ENCODE data around the gene PSG2. TPM values are rescaled to one million over a fixed set of nuclear protein-coding genes. Genes with fewer than 3 reads are reported as not detected.
"Not testable (repeated sequence)": the region's sequence is repeated elsewhere in the genome, so short reads cannot be mapped to it uniquely, and the experiment has no call there.

The PSG2 gene
- total RNA-seq, 1 donor from 2014 or later: not detected

- no peaks in the 10 kb centered on the region for H3K9me3 ChIP-seq (ENCODE audit: low read depth)
- no peak for DNase-seq (ENCODE audit: low spot score)
- TF ChIP-seq EZH2phosphoT487 (IDR thresholded peaks at IDR 0.05) (no peak), CTCF (IDR thresholded peaks at IDR 0.05) (no peak), EZH2 (IDR thresholded peaks at IDR 0.05) (no peak)
- H3K4me3 ChIP-seq: no peak overlapping the region
- H3K79me2 ChIP-seq (ENCODE audit: low read depth): no peaks in the 10 kb centered on the region
- H3K4me1 ChIP-seq: no peaks in the 10 kb centered on the region
- H3K4me2 ChIP-seq: no peak overlapping the region
- H3K27ac ChIP-seq: no peak overlapping the region
- Mint-ChIP-seq H3K4me3 (no peak overlapping the region), H3K27me3 (ENCODE audit: insufficient read depth, low read depth) (peaks cover 2% of the 10 kb centered on the region), H3K4me1 (no peaks in the 10 kb centered on the region), H3K36me3 (no peaks in the 10 kb centered on the region), H3K27ac (no peak overlapping the region), H3K9me3 (peaks cover 47% of the 10 kb centered on the region)
- H3K27me3 ChIP-seq: no peaks in the 10 kb centered on the region
- H3K9ac ChIP-seq: no peak overlapping the region
- H3K36me3 ChIP-seq: no peaks in the 10 kb centered on the region
- no peak overlapping the region for H2AFZ ChIP-seq (replicated peaks)
- H3F3A ChIP-seq (ENCODE audit: low read depth): no peaks in the 10 kb centered on the region
- no peaks in the 10 kb centered on the region for H4K20me1 ChIP-seq (ENCODE audit: low read depth)
Measured at GRCh38 chr19:43078311-43078710, 4.2 kb downstream of the PSG2 start.

- H3K4me2 ChIP-seq; H3K27me3 ChIP-seq; H3K36me3 Mint-ChIP-seq; H3K4me3 Mint-ChIP-seq; H3K27ac Mint-ChIP-seq; H3K36me3 ChIP-seq; H3K4me3 ChIP-seq; H3K4me1 ChIP-seq; H3K27me3 Mint-ChIP-seq (ENCODE audit: insufficient read depth, low read depth); H3K79me2 ChIP-seq (ENCODE audit: low read depth); H3K4me1 Mint-ChIP-seq; H3K27ac ChIP-seq; DNase-seq (ENCODE audit: low spot score); H2AFZ ChIP-seq (replicated peaks); H3K9ac ChIP-seq; H3K9me3 ChIP-seq (ENCODE audit: low read depth); H3F3A ChIP-seq (ENCODE audit: low read depth); H4K20me1 ChIP-seq (ENCODE audit: low read depth): not testable (repeated sequence)
- H3K9me3 Mint-ChIP-seq: peaks cover 45% of the 10 kb centered on the region
Measured at GRCh38 chr19:43077881-43078280, 4.6 kb downstream of the PSG2 start.

GRCh38 chr19:43062418-43062817, 20.1 kb downstream of the PSG2 start:
- H3K4me3 ChIP-seq; H4K20me1 ChIP-seq (ENCODE audit: low read depth); H3K4me3 Mint-ChIP-seq; H3K27ac ChIP-seq; DNase-seq (ENCODE audit: low spot score); H3K4me1 Mint-ChIP-seq; H3K79me2 ChIP-seq (ENCODE audit: low read depth); H3K36me3 ChIP-seq; H3K27ac Mint-ChIP-seq; H3K36me3 Mint-ChIP-seq; H3K4me1 ChIP-seq; H3K9me3 ChIP-seq (ENCODE audit: low read depth); H2AFZ ChIP-seq (replicated peaks); H3K27me3 ChIP-seq; H3K27me3 Mint-ChIP-seq (ENCODE audit: insufficient read depth, low read depth); H3K4me2 ChIP-seq; H3F3A ChIP-seq (ENCODE audit: low read depth); H3K9ac ChIP-seq: not testable (repeated sequence)
- H3K9me3 Mint-ChIP-seq: peaks cover 28% of the 10 kb centered on the region

- H3K27ac ChIP-seq; H3K4me1 ChIP-seq; H3K4me3 ChIP-seq; H3K9ac ChIP-seq; H3K79me2 ChIP-seq (ENCODE audit: low read depth); H2AFZ ChIP-seq (replicated peaks); H3F3A ChIP-seq (ENCODE audit: low read depth); H3K4me2 ChIP-seq; H4K20me1 ChIP-seq (ENCODE audit: low read depth); H3K27me3 ChIP-seq; H3K36me3 ChIP-seq; H3K27me3 Mint-ChIP-seq (ENCODE audit: insufficient read depth, low read depth); H3K36me3 Mint-ChIP-seq; DNase-seq (ENCODE audit: low spot score); H3K27ac Mint-ChIP-seq; H3K4me3 Mint-ChIP-seq; H3K4me1 Mint-ChIP-seq; H3K9me3 ChIP-seq (ENCODE audit: low read depth): not testable (repeated sequence)
- H3K9me3 Mint-ChIP-seq: peaks cover 26% of the 10 kb centered on the region
Measured at GRCh38 chr19:43061326-43061725, 21.2 kb downstream of the PSG2 start.

GRCh38 chr19:43060254-43060653, 22.2 kb downstream of the PSG2 start:
- H3K27me3 ChIP-seq; H3K4me3 Mint-ChIP-seq; DNase-seq (ENCODE audit: low spot score); H3K9ac ChIP-seq; H2AFZ ChIP-seq (replicated peaks); H3K36me3 ChIP-seq; H3K27me3 Mint-ChIP-seq (ENCODE audit: insufficient read depth, low read depth); H4K20me1 ChIP-seq (ENCODE audit: low read depth); H3K36me3 Mint-ChIP-seq; H3K4me3 ChIP-seq; H3K27ac ChIP-seq; H3K4me1 Mint-ChIP-seq; H3K79me2 ChIP-seq (ENCODE audit: low read depth); H3K4me2 ChIP-seq; H3K4me1 ChIP-seq; H3K9me3 ChIP-seq (ENCODE audit: low read depth); H3F3A ChIP-seq (ENCODE audit: low read depth); H3K27ac Mint-ChIP-seq: not testable (repeated sequence)
- peaks cover 31% of the 10 kb centered on the region for H3K9me3 Mint-ChIP-seq

- not testable (repeated sequence) for H3K36me3 ChIP-seq; H2AFZ ChIP-seq (replicated peaks); H3K36me3 Mint-ChIP-seq; H3K9ac ChIP-seq; H3K9me3 ChIP-seq (ENCODE audit: low read depth); DNase-seq (ENCODE audit: low spot score); H3K4me3 ChIP-seq; H3K4me1 ChIP-seq; H3K79me2 ChIP-seq (ENCODE audit: low read depth); H3K4me3 Mint-ChIP-seq; H3F3A ChIP-seq (ENCODE audit: low read depth); H3K4me2 ChIP-seq; H3K27ac ChIP-seq; H3K27me3 Mint-ChIP-seq (ENCODE audit: insufficient read depth, low read depth); H3K27me3 ChIP-seq; H3K4me1 Mint-ChIP-seq; H4K20me1 ChIP-seq (ENCODE audit: low read depth); H3K27ac Mint-ChIP-seq
- H3K9me3 Mint-ChIP-seq: peaks cover 39% of the 10 kb centered on the region
Measured at GRCh38 chr19:43059482-43059881, 23.0 kb downstream of the PSG2 start.

GRCh38 chr19:43058440-43058839, 24.1 kb downstream of the PSG2 start:
- H3K36me3 ChIP-seq; H3K27ac ChIP-seq; H3K27me3 Mint-ChIP-seq (ENCODE audit: insufficient read depth, low read depth); H3K4me2 ChIP-seq; H3K4me3 Mint-ChIP-seq; H4K20me1 ChIP-seq (ENCODE audit: low read depth); H3F3A ChIP-seq (ENCODE audit: low read depth); H3K4me1 Mint-ChIP-seq; H3K4me1 ChIP-seq; H3K9me3 ChIP-seq (ENCODE audit: low read depth); H3K79me2 ChIP-seq (ENCODE audit: low read depth); H3K4me3 ChIP-seq; H3K36me3 Mint-ChIP-seq; DNase-seq (ENCODE audit: low spot score); H2AFZ ChIP-seq (replicated peaks); H3K27ac Mint-ChIP-seq; H3K27me3 ChIP-seq; H3K9ac ChIP-seq: not testable (repeated sequence)
- H3K9me3 Mint-ChIP-seq: peaks cover 41% of the 10 kb centered on the region

Measured in neural progenitor cell (in vitro differentiated cells).